PFSK-1 (cell line): ENCODE data around the gene TMEM245.

ENCODE experiments used
- FOXP2 ChIP-seq: optimal IDR thresholded peaks from 2 replicates; pipeline ENCODE3; 2011; ENCODE audit warnings: borderline replicate concordance, control low read depth, inconsistent platforms; ENCODE audit not compliant: insufficient read depth; ENCODE audit errors: extremely low read length, extremely low read depth
- POLR2AphosphoS5 ChIP-seq: IDR thresholded peaks from 2 replicates; pipeline ENCODE4 v1.6.1; 2012; ENCODE audit warnings: low read depth, mild to moderate bottlenecking, control low read depth, low read length, moderate library complexity
- REST ChIP-seq, 2 experiments: IDR thresholded peaks; 2 replicates each; pipeline versions ENCODE4 v1.6.1 to v1.8.0; 2011 to 2012; ENCODE audit warnings: low read depth in 2 of 2, low read length in 2 of 2, control low read depth in 1 of 2, inconsistent platforms in 1 of 2, mild to moderate bottlenecking in 1 of 2, moderate library complexity in 1 of 2; ENCODE audit not compliant: insufficient read depth in 1 of 2
- SIN3A ChIP-seq: IDR thresholded peaks from 2 replicates; pipeline ENCODE4 v1.6.1; 2012; ENCODE audit warnings: mild to moderate bottlenecking, low read length, moderate library complexity, borderline replicate concordance; ENCODE audit not compliant: insufficient read depth
- TAF1 ChIP-seq: IDR thresholded peaks from 2 replicates; pipeline ENCODE4 v1.6.1; 2012; ENCODE audit warnings: low read length, control low read depth, borderline replicate concordance; ENCODE audit not compliant: insufficient read depth

TMEM245 gene

GRCh38 chr9:108980893-108981292, 138.9 kb downstream of the TMEM245 start:
- TF ChIP-seq FOXP2 (no peak), SIN3A (no peak), POLR2AphosphoS5 (no peak), TAF1 (no peak)

- TF ChIP-seq TAF1 (no peak), POLR2AphosphoS5 (no peak), FOXP2 (no peak), REST (IDR thresholded peaks at IDR 0.05; ENCODE audit: insufficient read depth in 1 of 2, low read depth in 2 of 2, low read length in 2 of 2) (no peak), SIN3A (no peak)
These were observed 141.5 kb downstream of the TMEM245 start for GRCh38 chr9:108978205-108978604.

GRCh38 chr9:108973895-108974294, 145.9 kb downstream of the TMEM245 start:
- no peak for TF ChIP-seq FOXP2
- no peak for TF ChIP-seq POLR2AphosphoS5
- TF ChIP-seq SIN3A, result no peak
- no peak for TF ChIP-seq TAF1
- no peak for TF ChIP-seq REST (IDR thresholded peaks at IDR 0.05; ENCODE audit: insufficient read depth in 1 of 2, low read depth in 2 of 2, low read length in 2 of 2)

- no peak for TF ChIP-seq POLR2AphosphoS5
These were observed 147.0 kb downstream of the TMEM245 start for GRCh38 chr9:108972626-108973209.

- TF ChIP-seq POLR2AphosphoS5, result no peak
- TF ChIP-seq TAF1, result no peak
- TF ChIP-seq FOXP2, result no peak
- TF ChIP-seq SIN3A, result no peak
- no peak for TF ChIP-seq REST (IDR thresholded peaks at IDR 0.05; ENCODE audit: insufficient read depth in 1 of 2, low read depth in 2 of 2, low read length in 2 of 2)
These were observed 147.6 kb downstream of the TMEM245 start for GRCh38 chr9:108972186-108972585.

DNA sequence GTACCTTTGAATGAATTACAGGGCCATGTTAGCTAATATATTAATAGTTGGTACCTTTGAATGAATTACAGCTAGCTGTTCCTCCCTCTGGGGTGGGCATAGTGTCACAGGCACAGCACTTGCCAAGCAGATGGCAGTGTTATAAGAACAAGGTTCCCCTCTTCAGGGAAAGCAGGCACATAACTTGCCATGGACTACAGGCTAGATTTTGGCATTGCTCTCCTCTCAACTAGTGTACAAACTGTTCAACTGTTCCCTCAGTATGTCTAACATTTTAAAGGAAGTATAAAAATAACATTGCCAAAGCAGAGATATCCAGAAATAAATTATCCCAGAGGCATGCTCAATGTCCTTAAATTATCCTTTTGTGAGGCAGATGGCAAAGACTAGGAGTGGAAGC, 151.8 kb downstream of the TMEM245 start:
- TF ChIP-seq TAF1, result no peak
